K562 (cell line): Measurements from ENCODE around the gene MAP3K20. TPM values are rescaled to one million over a fixed set of nuclear protein-coding genes. Genes with fewer than 3 reads are reported as not detected.

ENCODE experiments used
- ARID4B ChIP-seq: sonication (generic); formaldehyde crosslinking; IDR thresholded peaks from 2 replicates; pipeline ENCODE4 v1.8.0; 2022; ENCODE audit warnings: mild to moderate bottlenecking, missing genetic modification reagents
- CBFA2T2 ChIP-seq: fragments of 450-650 bp; conservative IDR thresholded peaks from 2 replicates; pipeline ENCODE4 v1.6.1; 2017; ENCODE audit warnings: mild to moderate bottlenecking
- CBX1 ChIP-seq: sonication (generic); IDR thresholded peaks from 2 replicates; pipeline ENCODE4 v1.6.1; 2016; ENCODE audit warnings: antibody characterized with exemption, low read depth, mild to moderate bottlenecking
- CBX5 ChIP-seq: IDR thresholded peaks from 2 replicates; pipeline ENCODE4 v1.6.1; 2014; ENCODE audit warnings: low read depth, borderline replicate concordance
- CEBPB ChIP-seq: fragments of 450-650 bp; IDR thresholded peaks from 2 replicates; pipeline ENCODE4 v1.6.1; 2016; ENCODE audit warnings: missing genetic modification characterization, missing compliant biosample characterization
- CHD1 ChIP-seq: fragments of 200-600 bp; sonication (generic); IDR thresholded peaks from one replicate; pipeline ENCODE4 v1.6.1; 2012; ENCODE audit warnings: mild to moderate bottlenecking, moderate library complexity, low read length, inconsistent platforms
- DIDO1 ChIP-seq: fragments of 450-650 bp; IDR thresholded peaks from 2 replicates; pipeline ENCODE4 v1.6.1; 2016; ENCODE audit warnings: low read depth, missing biosample characterization, missing genetic modification characterization
- EHMT2 ChIP-seq: fragments of 450-650 bp; IDR thresholded peaks from 2 replicates; pipeline ENCODE4 v1.6.1; 2018; ENCODE audit warnings: antibody characterized with exemption
- FOXM1 ChIP-seq, 2 experiments: fragments of 450-650 bp in 1 of 2; sonication (generic) in 1 of 2; formaldehyde crosslinking in 1 of 2; IDR thresholded peaks; 2 replicates each; pipeline versions ENCODE4 v1.6.1 to v1.9.0; 2017 to 2022; ENCODE audit warnings: low read depth in 2 of 2, mild to moderate bottlenecking in 2 of 2, missing genetic modification reagents in 1 of 2, moderate library complexity in 1 of 2
- HDAC1 ChIP-seq, 2 experiments: fragments of 450-650 bp; IDR thresholded peaks; 2 replicates each; pipeline ENCODE4 v1.6.1; 2016 to 2017; ENCODE audit warnings: inconsistent platforms in 1 of 2, mild to moderate bottlenecking in 1 of 2, moderate library complexity in 1 of 2
- IRF2 ChIP-seq: sonication (generic); formaldehyde crosslinking; IDR thresholded peaks from 2 replicates; pipeline ENCODE4 v1.8.1; 2022; ENCODE audit warnings: mild to moderate bottlenecking, missing genetic modification reagents
- KAT7 ChIP-seq: sonication (generic); formaldehyde crosslinking; IDR thresholded peaks from 2 replicates; pipeline ENCODE4 v1.8.0; 2022; ENCODE audit warnings: missing genetic modification reagents, mild to moderate bottlenecking, borderline replicate concordance
- KLF13 ChIP-seq: fragments of 450-650 bp; IDR thresholded peaks from 2 replicates; pipeline ENCODE4 v1.6.1; 2016; ENCODE audit warnings: missing genetic modification characterization, low read depth, mild to moderate bottlenecking, missing compliant biosample characterization, moderate library complexity, borderline replicate concordance
- LEF1 ChIP-seq: fragments of 450-650 bp; IDR thresholded peaks from 2 replicates; pipeline ENCODE4 v1.6.1; 2016; ENCODE audit warnings: mild to moderate bottlenecking
- RBFOX2 ChIP-seq: fragments of 200-400 bp; formaldehyde crosslinking; IDR thresholded peaks from 2 replicates; pipeline ENCODE4 v1.6.1; 2017; ENCODE audit warnings: low read depth, mild to moderate bottlenecking, low read length, moderate library complexity
- SMC3 ChIP-seq: conservative IDR thresholded peaks from 2 replicates; pipeline ENCODE4 v1.6.1; 2011; ENCODE audit warnings: low read depth, low read length, improper control_type of control experiment; ENCODE audit not compliant: insufficient read depth
- TRIM24 ChIP-seq, 2 experiments: fragments of 450-650 bp; IDR thresholded peaks; 2 replicates each; pipeline ENCODE4 v1.6.1; 2016
- TRIM28 ChIP-seq: fragments of 450-650 bp; IDR thresholded peaks from 2 replicates; pipeline ENCODE4 v1.6.1; 2017
- TSC22D4 ChIP-seq: fragments of 450-650 bp; IDR thresholded peaks from 2 replicates; pipeline ENCODE4 v1.6.1; 2016; ENCODE audit warnings: missing genetic modification characterization, missing biosample characterization, control low read depth
- U2AF1 ChIP-seq: fragments of 200-400 bp; formaldehyde crosslinking; optimal IDR thresholded peaks from 2 replicates; pipeline ENCODE3; 2017; ENCODE audit warnings: mild to moderate bottlenecking, low read depth, low read length, moderate library complexity
- ZNF24 ChIP-seq: fragments of 450-650 bp; IDR thresholded peaks from 2 replicates; pipeline ENCODE4 v1.6.1; 2016
- ZNF263 ChIP-seq: sonication (generic); formaldehyde crosslinking; IDR thresholded peaks from 2 replicates; pipeline ENCODE4 v1.8.0; 2022; ENCODE audit warnings: mild to moderate bottlenecking, missing genetic modification reagents, borderline replicate concordance
- ZNF280B ChIP-seq: fragments of 250-450 bp; sonication (Bioruptor Pico); IDR thresholded peaks from 2 replicates; pipeline ENCODE4 v1.5.1; 2021; ENCODE audit warnings: mild to moderate bottlenecking
- ZNF436 ChIP-seq: fragments of 250-450, 450-650 bp; sonication (Bioruptor Pico); formaldehyde crosslinking; IDR thresholded peaks from 2 replicates; pipeline ENCODE4 v1.7.0; 2020; ENCODE audit warnings: mild to moderate bottlenecking
- ZNF589 ChIP-seq: fragments of 200-800 bp; sonication (Bioruptor generic); IDR thresholded peaks from 2 replicates; pipeline ENCODE4 v1.6.1; 2016; ENCODE audit warnings: low read depth, missing genetic modification characterization, missing compliant biosample characterization
- ZNF696 ChIP-seq: fragments of 250-450 bp; sonication (Bioruptor Pico); conservative IDR thresholded peaks from 2 replicates; pipeline ENCODE4 v1.4.0; 2020; ENCODE audit warnings: mild to moderate bottlenecking, moderate library complexity
- ZSCAN29 ChIP-seq: fragments of 450-650 bp; IDR thresholded peaks from 2 replicates; pipeline ENCODE4 v1.6.1; 2017
- polyA plus RNA-seq, 8 experiments: library from polyadenylated mRNA; depleted of rRNA in 4 of 8; stranded (reverse) in 5 of 8; unstranded in 3 of 8; fragments of >200 nt; fragmentation: Nextera tagmentation in 2 of 8; fragmentation: Illumina TruSeq in 1 of 8; extraction: Ambion mirVana in 2 of 8; extraction: Trizol in 1 of 8; gene quantifications; 2 replicates each; pipeline versions ENCODE4 v1.2.1 to v1.2.3, GENCODE V29; 2011 to 2014; ENCODE audit warnings: inconsistent platforms in 1 of 8, missing spikeins in 1 of 8
- total RNA-seq, 7 experiments: library from RNA; depleted of rRNA in 6 of 7; stranded (reverse); fragments of >200 nt in 6 of 7; fragmentation: Illumina TruSeq in 2 of 7; extraction: Trizol in 2 of 7; gene quantifications; 2 replicates each; pipeline versions ENCODE4 v1.2.1 to v1.2.3, GENCODE V29; 2011 to 2021; ENCODE audit warnings: low replicate concordance in 1 of 7

MAP3K20 gene
- total and polyA plus RNA-seq, 9 of the 15 experiments (the other 6 are each of a cell fraction or from before 2014, with no cell fraction given): 9.8 to 34.2 (median 27.3) TPM

- TF ChIP-seq CBX5: peak; percentile 99
- peak; percentile 97 for TF ChIP-seq TRIM28
- TF ChIP-seq HDAC1 (IDR thresholded peaks at IDR 0.05): no peak
- no peak for TF ChIP-seq ZNF589
- TF ChIP-seq SMC3: no peak
- TF ChIP-seq DIDO1 (tag): no peak
- TF ChIP-seq ZSCAN29: no peak
- no peak for TF ChIP-seq ARID4B (CRISPR knock-in tag)
- no peak for TF ChIP-seq RBFOX2
- no peak for TF ChIP-seq ZNF696
- 0 out of 2 replicates have a peak, but pooled peaks have one; percentile 68 for TF ChIP-seq ZNF280B (CRISPR knock-in tag)
- no peak for TF ChIP-seq KLF13 (tag)
- peak; percentile 97; the same call in 1 of the 2 replicates for TF ChIP-seq CBX1
- peak; percentile 35; the same call in 1 of the 2 replicates for TF ChIP-seq EHMT2
- TF ChIP-seq ZNF436 (CRISPR knock-in tag): no peak
- no peak for TF ChIP-seq CBFA2T2
- no peak for TF ChIP-seq ZNF24
- no peak for TF ChIP-seq FOXM1 (IDR thresholded peaks at IDR 0.05; ENCODE audit: low read depth)
- no peak for TF ChIP-seq FOXM1 (CRISPR knock-in tag; IDR thresholded peaks at IDR 0.05; ENCODE audit: low read depth)
- TF ChIP-seq CHD1: no peak
- no peak for TF ChIP-seq KAT7
- no peak for TF ChIP-seq ZNF263
- TF ChIP-seq TSC22D4: no peak
- TF ChIP-seq LEF1: no peak
- TF ChIP-seq IRF2 (CRISPR knock-in tag): no peak
- TF ChIP-seq CEBPB (tag): peak; percentile 78
- peak; percentile 59 to 73; a peak in 3 of 4 replicates for TF ChIP-seq TRIM24 (IDR thresholded peaks at IDR 0.05)
- TF ChIP-seq U2AF1: no peak
Observed at GRCh38 chr2:173298536-173299097, 223.0 kb downstream of the MAP3K20 start (continued).
